Measurements from ENCODE around the gene RNF220.

The RNF220 gene

DNA sequence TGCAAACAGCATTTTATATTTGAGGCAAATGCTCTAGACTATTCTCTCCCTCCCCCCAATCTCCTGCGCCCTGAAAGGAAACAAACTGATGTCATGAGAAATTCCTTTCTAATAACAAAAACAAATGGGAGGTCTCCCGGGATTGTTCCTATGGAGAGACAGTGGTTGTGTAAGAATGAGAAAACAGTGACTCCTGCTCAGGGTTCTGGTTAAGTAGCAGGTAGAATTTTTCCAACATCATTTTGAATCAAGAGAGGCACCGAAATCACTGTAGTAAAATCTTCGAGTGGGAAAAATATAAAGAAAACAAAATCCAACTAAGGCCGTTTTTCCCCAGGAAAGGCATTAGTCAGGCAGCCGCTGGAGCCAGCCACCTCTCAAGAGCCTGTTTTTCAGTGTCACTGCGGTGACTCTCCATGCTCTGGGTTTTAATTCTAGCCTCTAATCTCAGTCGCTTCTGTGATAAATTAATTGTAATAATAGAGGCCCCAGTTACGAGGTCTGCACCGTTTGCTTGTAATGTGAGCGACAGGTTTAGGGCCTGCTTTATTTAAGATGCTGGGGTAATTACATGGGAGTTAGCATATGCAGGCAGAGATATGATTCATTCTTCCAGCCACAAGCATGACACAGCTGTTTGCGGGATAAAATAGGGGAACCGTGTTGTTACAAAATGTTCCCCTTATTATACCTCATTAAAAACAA, 80.3 kb downstream of the RNF220 start:
- no peaks in the 10 kb centered on the region for H3K9me3 ChIP-seq (ENCODE audit: control insufficient read depth, insufficient read depth, low read length)
- H3K27me3 ChIP-seq (ENCODE audit: control insufficient read depth, low read length), result peaks cover 18% of the 10 kb centered on the region
- no peaks in the 10 kb centered on the region for H3K4me1 ChIP-seq (ENCODE audit: control insufficient read depth, low read length)
- H3K4me3 ChIP-seq (ENCODE audit: low read length), result no peak overlapping the region
- no peaks in the 10 kb centered on the region for H3K9me2 ChIP-seq (replicated peaks; ENCODE audit: control insufficient read depth, low read length)
- H3F3A ChIP-seq (ENCODE audit: control insufficient read depth, insufficient read depth), result no peaks in the 10 kb centered on the region
- no peaks in the 10 kb centered on the region for H3K79me2 ChIP-seq (ENCODE audit: control insufficient read depth, low read length)
- H3K27ac ChIP-seq (ENCODE audit: low read depth, low read length), result no peak overlapping the region
- no peaks in the 10 kb centered on the region for H4K20me1 ChIP-seq (ENCODE audit: control insufficient read depth, insufficient read depth, low read depth, low read length)
- no peak overlapping the region for H3K4me2 ChIP-seq (ENCODE audit: low read length)
- no peak for TF ChIP-seq EZH2phosphoT487 (IDR thresholded peaks at IDR 0.05; ENCODE audit: borderline replicate concordance, low read length)
- TF ChIP-seq, protein P1, sequence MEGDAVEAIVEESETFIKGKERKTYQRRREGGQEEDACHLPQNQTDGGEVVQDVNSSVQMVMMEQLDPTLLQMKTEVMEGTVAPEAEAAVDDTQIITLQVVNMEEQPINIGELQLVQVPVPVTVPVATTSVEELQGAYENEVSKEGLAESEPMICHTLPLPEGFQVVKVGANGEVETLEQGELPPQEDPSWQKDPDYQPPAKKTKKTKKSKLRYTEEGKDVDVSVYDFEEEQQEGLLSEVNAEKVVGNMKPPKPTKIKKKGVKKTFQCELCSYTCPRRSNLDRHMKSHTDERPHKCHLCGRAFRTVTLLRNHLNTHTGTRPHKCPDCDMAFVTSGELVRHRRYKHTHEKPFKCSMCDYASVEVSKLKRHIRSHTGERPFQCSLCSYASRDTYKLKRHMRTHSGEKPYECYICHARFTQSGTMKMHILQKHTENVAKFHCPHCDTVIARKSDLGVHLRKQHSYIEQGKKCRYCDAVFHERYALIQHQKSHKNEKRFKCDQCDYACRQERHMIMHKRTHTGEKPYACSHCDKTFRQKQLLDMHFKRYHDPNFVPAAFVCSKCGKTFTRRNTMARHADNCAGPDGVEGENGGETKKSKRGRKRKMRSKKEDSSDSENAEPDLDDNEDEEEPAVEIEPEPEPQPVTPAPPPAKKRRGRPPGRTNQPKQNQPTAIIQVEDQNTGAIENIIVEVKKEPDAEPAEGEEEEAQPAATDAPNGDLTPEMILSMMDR (IDR thresholded peaks at IDR 0.05; ENCODE audit: low read depth, low read length, poor library complexity, severe bottlenecking), result no peak
- no peaks in the 10 kb centered on the region for H3K36me3 ChIP-seq (ENCODE audit: control insufficient read depth, low read length)

DNA sequence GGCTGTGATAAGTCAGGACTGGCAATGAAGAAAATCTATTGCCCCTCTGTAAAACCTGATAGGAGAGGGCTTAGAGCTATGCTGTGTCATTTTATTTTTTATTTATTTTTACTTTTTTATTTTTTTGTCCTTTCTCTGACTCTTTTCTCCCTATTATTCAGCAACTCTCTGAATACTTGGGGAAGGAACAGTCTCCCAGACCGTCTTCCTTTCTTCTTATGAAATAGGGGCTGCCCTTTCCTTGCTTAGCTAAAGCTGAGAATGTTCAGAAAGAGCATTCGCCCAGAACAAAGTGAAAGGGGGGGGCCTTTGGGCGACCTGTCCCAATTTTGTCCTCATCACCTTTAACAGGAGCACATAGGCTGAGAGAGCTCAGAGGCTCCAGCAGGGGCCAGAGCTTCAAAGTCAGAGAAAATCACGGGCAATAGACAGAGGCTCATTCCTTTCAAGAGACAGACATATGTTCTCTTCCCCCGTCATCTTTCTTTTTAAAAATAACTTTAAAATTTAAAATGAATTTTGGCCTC, 80.9 kb downstream of the RNF220 start:
- Histone ChIP-seq H3K36me3 (ENCODE audit: control insufficient read depth, low read length) (no peaks in the 10 kb centered on the region), H3K27me3 (ENCODE audit: control insufficient read depth, low read length) (peaks cover 18% of the 10 kb centered on the region), H3K27ac (ENCODE audit: low read depth, low read length) (no peak overlapping the region), H3K79me2 (ENCODE audit: control insufficient read depth, low read length) (no peaks in the 10 kb centered on the region), H3F3A (ENCODE audit: control insufficient read depth, insufficient read depth) (no peaks in the 10 kb centered on the region), H3K9me2 (replicated peaks; ENCODE audit: control insufficient read depth, low read length) (no peaks in the 10 kb centered on the region), H4K20me1 (ENCODE audit: control insufficient read depth, insufficient read depth, low read depth, low read length) (no peaks in the 10 kb centered on the region), H3K4me3 (ENCODE audit: low read length) (no peak overlapping the region), H3K4me1 (ENCODE audit: control insufficient read depth, low read length) (no peaks in the 10 kb centered on the region), H3K9me3 (ENCODE audit: control insufficient read depth, insufficient read depth, low read length) (no peaks in the 10 kb centered on the region), H3K4me2 (ENCODE audit: low read length) (no peak overlapping the region)
- TF ChIP-seq, protein P1 (IDR thresholded peaks at IDR 0.05; ENCODE audit: low read depth, low read length, poor library complexity, severe bottlenecking), result no peak

DNA sequence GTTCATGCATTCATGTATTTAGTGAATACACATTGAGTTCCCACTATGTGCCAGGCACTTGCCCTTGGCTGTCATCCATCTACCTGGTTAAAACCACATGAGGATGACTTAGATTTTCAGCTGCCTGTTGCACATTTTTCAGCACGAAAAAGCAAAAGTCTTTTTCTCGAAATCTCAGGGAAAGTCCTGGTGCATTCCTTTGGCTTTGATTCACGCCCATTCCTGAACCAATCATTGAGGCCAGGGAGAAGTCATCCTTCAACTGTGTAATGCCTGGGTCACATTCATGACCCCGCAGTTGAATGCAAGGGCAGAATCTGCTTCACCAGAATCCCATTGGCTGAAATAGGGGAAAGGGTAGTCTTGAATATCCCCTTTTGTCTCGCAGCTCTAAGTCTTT, 84.4 kb downstream of the RNF220 start:
- H3K4me2 ChIP-seq (ENCODE audit: low read length), result no peak overlapping the region
- no peaks in the 10 kb centered on the region for H3F3A ChIP-seq (ENCODE audit: control insufficient read depth, insufficient read depth)

More for the DNA sequence above, 84.4 kb downstream of the RNF220 start:
- Histone ChIP-seq H4K20me1 (ENCODE audit: control insufficient read depth, insufficient read depth, low read depth, low read length) (no peaks in the 10 kb centered on the region), H3K4me3 (ENCODE audit: low read length) (no peak overlapping the region), H3K79me2 (ENCODE audit: control insufficient read depth, low read length) (no peaks in the 10 kb centered on the region), H3K27me3 (ENCODE audit: control insufficient read depth, low read length) (peaks cover 11% of the 10 kb centered on the region), H3K4me1 (ENCODE audit: control insufficient read depth, low read length) (no peaks in the 10 kb centered on the region), H3K9me3 (ENCODE audit: control insufficient read depth, insufficient read depth, low read length) (no peaks in the 10 kb centered on the region), H3K36me3 (ENCODE audit: control insufficient read depth, low read length) (no peaks in the 10 kb centered on the region), H3K27ac (ENCODE audit: low read depth, low read length) (no peak overlapping the region), H3K9me2 (replicated peaks; ENCODE audit: control insufficient read depth, low read length) (no peaks in the 10 kb centered on the region)
- TF ChIP-seq, protein P1 (IDR thresholded peaks at IDR 0.05; ENCODE audit: low read depth, low read length, poor library complexity, severe bottlenecking), result no peak
- TF ChIP-seq EZH2phosphoT487 (IDR thresholded peaks at IDR 0.05; ENCODE audit: borderline replicate concordance, low read length), result no peak
